NK-92 (cell line): ENCODE results near the gene GABBR2.

ENCODE experiments used
- DNase-seq: peaks from one replicate; lab custom pipeline; 2025; ENCODE audit not compliant: unreplicated experiment; lab: John Stamatoyannopoulos, UW

GABBR2 gene

DNA sequence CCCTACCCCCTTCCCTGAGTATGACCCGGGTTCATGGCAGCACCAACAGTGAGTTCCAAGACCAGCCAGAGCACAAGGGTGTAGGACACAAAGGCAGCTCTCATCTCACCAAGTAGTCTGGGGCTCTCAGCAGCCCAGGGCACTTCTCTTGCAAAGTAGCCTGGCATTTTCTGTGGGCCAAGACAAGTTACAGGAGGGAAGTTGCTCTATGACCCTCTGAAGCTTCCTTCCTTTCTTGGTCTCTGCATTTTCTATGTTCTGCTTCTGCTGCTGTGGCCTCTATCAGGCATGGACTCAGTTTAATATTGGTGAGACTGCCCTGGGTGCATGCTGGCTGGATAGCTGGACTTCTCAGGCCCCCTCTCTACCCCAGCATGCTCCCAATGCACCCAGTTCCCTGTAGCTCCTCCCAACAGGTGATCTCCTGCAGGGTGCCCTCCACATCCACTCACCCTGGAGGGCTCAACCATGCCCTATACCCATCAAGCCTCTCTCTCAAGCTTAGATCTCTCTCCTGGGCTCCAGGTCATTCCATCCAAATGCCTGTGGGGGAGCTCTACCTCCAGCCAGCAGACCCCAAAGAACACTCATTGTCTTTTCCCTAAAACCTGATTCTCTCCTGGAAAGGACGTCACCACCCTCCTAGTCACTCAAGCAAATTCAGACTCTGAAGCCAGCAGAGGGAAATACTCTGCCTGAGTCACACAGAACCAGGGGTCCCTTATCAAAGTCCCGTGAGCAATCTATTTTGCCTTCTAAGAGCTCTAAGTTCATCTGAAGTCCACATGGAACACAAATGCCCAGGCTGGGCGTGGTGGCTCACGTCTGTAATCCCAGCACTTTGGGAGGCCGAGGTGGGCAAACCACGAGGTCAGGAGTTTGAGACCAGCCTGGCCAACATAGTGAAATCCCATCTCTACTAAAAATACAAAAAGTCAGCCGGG, 467.1 kb downstream of the GABBR2 start:
- no peak for DNase-seq

DNA sequence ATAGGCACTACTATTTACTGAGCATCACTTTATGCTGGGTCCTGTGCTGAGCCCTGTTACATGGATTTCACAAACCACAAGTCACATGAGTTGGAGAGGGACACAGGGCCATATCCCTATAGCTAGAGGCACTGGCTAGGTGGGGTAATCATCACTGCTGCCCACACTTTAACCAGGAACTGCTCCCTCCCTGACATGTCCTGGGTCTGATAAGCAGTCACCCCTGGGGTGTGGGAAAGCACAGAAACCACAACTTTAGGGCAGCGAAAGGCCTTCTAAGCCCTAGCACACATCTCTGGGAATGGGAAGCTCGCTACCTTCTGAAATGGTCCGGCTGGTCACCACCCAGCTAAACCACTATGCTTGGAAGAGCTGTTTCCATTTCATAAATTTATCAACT, 468.3 kb downstream of the GABBR2 start:
- no peak for DNase-seq
